BLaER1 treated with 17β-estradiol and CSF1 and Interleukin-3, amounts not matched to agents 10 nM and 100 nM (cell line): ENCODE data around the gene NR4A3.
A peak's percentile ranks its signal among the peaks of the same experiment; 100 is the strongest.
"Not testable (repeated sequence)": the region's sequence is repeated elsewhere in the genome, so short reads cannot be mapped to it uniquely, and the experiment has no call there.

Source experiments
- H3K27ac ChIP-seq, 11 experiments: shearing (Covaris generic); formaldehyde crosslinking; 2 replicates each; pipeline ENCODE4 v1.8.1; 2022
- H3K27me3 ChIP-seq, 11 experiments: shearing (Covaris generic); formaldehyde crosslinking; 2 replicates each; pipeline ENCODE4 v1.8.1; 2022
- H3K36me3 ChIP-seq, 11 experiments: shearing (Covaris generic); formaldehyde crosslinking; 2 replicates each; pipeline ENCODE4 v1.8.1; 2022
- H3K4me1 ChIP-seq, 10 experiments: shearing (Covaris generic); formaldehyde crosslinking; 2 replicates each; pipeline ENCODE4 v1.8.1; 2022
- H3K4me2 ChIP-seq, 11 experiments: shearing (Covaris generic); formaldehyde crosslinking; 2 replicates each; pipeline ENCODE4 v1.8.1; 2022
- H3K4me3 ChIP-seq, 10 experiments: shearing (Covaris generic); formaldehyde crosslinking; 2 replicates each; pipeline ENCODE4 v1.8.1; 2022
- H3K9ac ChIP-seq, 11 experiments: shearing (Covaris generic); formaldehyde crosslinking; 2 replicates each; pipeline ENCODE4 v1.8.1; 2022
- H3K9me3 ChIP-seq, 11 experiments: shearing (Covaris generic); formaldehyde crosslinking; replicated peaks in 1 of 11; 2 replicates each; pipeline ENCODE4 v1.8.1; 2022
- H4K20me1 ChIP-seq, 11 experiments: shearing (Covaris generic); formaldehyde crosslinking; 2 replicates each; pipeline ENCODE4 v1.8.1; 2022
- Cebpa-rat ChIP-seq, 11 experiments: shearing (Covaris generic); IDR thresholded peaks; 2 replicates each; pipeline ENCODE4 v1.8.1; 2022

NR4A3 gene

GRCh38 chr9:99821396-99822108, at the start of gene NR4A3:
Gene NR4A3, plus strand, starts transcription at chr9:99821885. Its CDS starts 6,158 bp downstream, at chr9:99828043.
- Histone ChIP-seq H4K20me1 (peaks cover 0 to 49% (median 36%) of the 10 kb centered on the region in 11 experiments; a peak in 19 of 22 replicates), H3K4me1 (peaks cover 33 to 74% (median 57%) of the 10 kb centered on the region in 10 experiments), H3K9me3 (no peaks in the 10 kb centered on the region), H3K27me3 (peaks cover 39 to 48% (median 47%) of the 10 kb centered on the region in 11 experiments), H3K9ac (peak within 1 kb of the TSS; percentile 66 to 99 (median 97)), H3K27ac (peak within 1 kb of the TSS; percentile 67 to 99 (median 98)), H3K4me2 (peak within 1 kb of the TSS; percentile 94 to 100 (median 99)), H3K36me3 (no peaks in the 10 kb centered on the region), H3K4me3 (peak within 1 kb of the TSS; percentile 65 to 87 (median 78))
- no peak for TF ChIP-seq Cebpa-rat (IDR thresholded peaks at IDR 0.05)

GRCh38 chr9:99773468-99774138, 48.1 kb upstream of the NR4A3 start:
- no peaks in the 10 kb centered on the region for H4K20me1 ChIP-seq
- no peaks in the 10 kb centered on the region for H3K36me3 ChIP-seq
- no peak overlapping the region for H3K27ac ChIP-seq
- H3K27me3 ChIP-seq, result no peaks in the 10 kb centered on the region
- H3K9ac ChIP-seq, result no peak overlapping the region
- H3K4me1 ChIP-seq, result no peaks in the 10 kb centered on the region
- H3K4me3 ChIP-seq, result no peak overlapping the region
- no peaks in the 10 kb centered on the region for H3K9me3 ChIP-seq
- no peak for TF ChIP-seq Cebpa-rat (IDR thresholded peaks at IDR 0.05)
- H3K4me2 ChIP-seq, result no peak overlapping the region

DNA sequence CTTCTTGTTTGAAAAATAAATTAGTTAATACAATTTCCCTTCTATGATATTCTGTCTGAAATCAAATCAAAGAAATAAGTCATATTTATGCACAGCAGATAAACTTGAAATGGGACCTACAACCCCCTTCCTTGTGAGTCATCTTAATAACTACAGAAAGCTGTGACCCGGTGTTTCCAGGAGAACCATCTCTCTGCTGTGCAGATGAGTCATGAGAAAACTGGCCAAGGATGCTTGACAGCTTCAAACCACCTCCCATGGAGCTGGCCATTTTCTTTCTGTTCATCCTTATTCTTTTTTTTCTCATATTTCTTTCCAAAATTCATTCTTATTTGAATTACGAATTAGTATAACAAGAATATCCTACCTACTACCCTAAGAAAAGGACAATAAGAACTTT, 43.4 kb upstream of the NR4A3 start:
- no peak for TF ChIP-seq Cebpa-rat (IDR thresholded peaks at IDR 0.05)
- Histone ChIP-seq H3K27me3 (no peaks in the 10 kb centered on the region), H3K27ac (no peak overlapping the region), H3K36me3 (no peaks in the 10 kb centered on the region), H3K4me2 (no peak overlapping the region), H3K9ac (no peak overlapping the region), H3K4me1 (peaks cover 0 to 8% (median 7%) of the 10 kb centered on the region in 10 experiments; a peak in 16 of 20 replicates), H4K20me1 (no peaks in the 10 kb centered on the region), H3K4me3 (no peak overlapping the region), H3K9me3 (0 out of 22 replicates have a peak, but pooled peaks cover 0 to 6% (median 0%) of the 10 kb centered on the region in 11 experiments)

- no peak overlapping the region for H3K4me3 ChIP-seq
- H3K9me3 ChIP-seq, result 0 out of 22 replicates have a peak, but pooled peaks cover 0 to 6% (median 0%) of the 10 kb centered on the region in 11 experiments
- no peak for TF ChIP-seq Cebpa-rat (IDR thresholded peaks at IDR 0.05)
- H3K27ac ChIP-seq, result no peak overlapping the region
- H3K4me1 ChIP-seq, result peaks cover 0 to 13% (median 10%) of the 10 kb centered on the region in 10 experiments; a peak in 16 of 20 replicates
- no peak overlapping the region for H3K9ac ChIP-seq
- no peaks in the 10 kb centered on the region for H3K27me3 ChIP-seq
- no peaks in the 10 kb centered on the region for H4K20me1 ChIP-seq
- H3K4me2 ChIP-seq, result no peak overlapping the region
- no peaks in the 10 kb centered on the region for H3K36me3 ChIP-seq
These were observed 42.8 kb upstream of the NR4A3 start for GRCh38 chr9:99778836-99779235.

DNA sequence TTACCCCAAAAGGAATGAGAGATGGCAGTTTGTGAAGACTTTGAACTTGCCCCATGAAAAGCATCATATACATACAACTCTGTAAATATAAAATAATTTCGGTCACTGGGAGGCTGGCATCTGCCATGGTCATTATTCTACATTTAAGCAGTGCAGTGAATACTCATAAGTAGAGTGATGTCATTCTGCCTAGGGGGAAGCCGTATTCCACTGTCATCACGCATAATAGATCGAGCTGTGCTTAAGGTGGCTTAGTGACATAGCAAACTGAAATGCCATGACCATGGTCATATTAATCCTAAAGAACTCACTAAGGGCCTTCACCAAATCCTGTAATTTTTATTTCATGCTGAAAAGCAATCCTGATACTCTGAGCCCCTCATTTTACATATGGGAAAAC, 42.4 kb upstream of the NR4A3 start:
- H3K4me1 ChIP-seq, result peaks cover 0 to 13% (median 10%) of the 10 kb centered on the region in 10 experiments; a peak in 16 of 20 replicates
- no peak overlapping the region for H3K4me2 ChIP-seq
- H3K4me3 ChIP-seq, result no peak overlapping the region
- H3K36me3 ChIP-seq, result no peaks in the 10 kb centered on the region
- no peaks in the 10 kb centered on the region for H3K27me3 ChIP-seq
- TF ChIP-seq Cebpa-rat (IDR thresholded peaks at IDR 0.05), result no peak
- H3K9me3 ChIP-seq, result 0 out of 22 replicates have a peak, but pooled peaks cover 0 to 6% (median 0%) of the 10 kb centered on the region in 11 experiments
- H4K20me1 ChIP-seq, result no peaks in the 10 kb centered on the region
- H3K9ac ChIP-seq, result no peak overlapping the region
- no peak overlapping the region for H3K27ac ChIP-seq

GRCh38 chr9:99782349-99782748, 39.3 kb upstream of the NR4A3 start:
- not testable (repeated sequence) for H3K9ac ChIP-seq, H3K9me3 ChIP-seq, H3K27me3 ChIP-seq, H3K36me3 ChIP-seq, H3K4me3 ChIP-seq, H4K20me1 ChIP-seq
- peak overlapping the region in 1 of 11 experiments; percentile 40; a peak in 3 of 22 replicates for H3K4me2 ChIP-seq
- H3K27ac ChIP-seq, result peak overlapping the region in 5 of 11 experiments; percentile 24 to 42 (median 40); a peak in 4 of 22 replicates
- H3K4me1 ChIP-seq, result peaks cover 0 to 22% (median 11%) of the 10 kb centered on the region in 10 experiments; a peak in 17 of 20 replicates

DNA sequence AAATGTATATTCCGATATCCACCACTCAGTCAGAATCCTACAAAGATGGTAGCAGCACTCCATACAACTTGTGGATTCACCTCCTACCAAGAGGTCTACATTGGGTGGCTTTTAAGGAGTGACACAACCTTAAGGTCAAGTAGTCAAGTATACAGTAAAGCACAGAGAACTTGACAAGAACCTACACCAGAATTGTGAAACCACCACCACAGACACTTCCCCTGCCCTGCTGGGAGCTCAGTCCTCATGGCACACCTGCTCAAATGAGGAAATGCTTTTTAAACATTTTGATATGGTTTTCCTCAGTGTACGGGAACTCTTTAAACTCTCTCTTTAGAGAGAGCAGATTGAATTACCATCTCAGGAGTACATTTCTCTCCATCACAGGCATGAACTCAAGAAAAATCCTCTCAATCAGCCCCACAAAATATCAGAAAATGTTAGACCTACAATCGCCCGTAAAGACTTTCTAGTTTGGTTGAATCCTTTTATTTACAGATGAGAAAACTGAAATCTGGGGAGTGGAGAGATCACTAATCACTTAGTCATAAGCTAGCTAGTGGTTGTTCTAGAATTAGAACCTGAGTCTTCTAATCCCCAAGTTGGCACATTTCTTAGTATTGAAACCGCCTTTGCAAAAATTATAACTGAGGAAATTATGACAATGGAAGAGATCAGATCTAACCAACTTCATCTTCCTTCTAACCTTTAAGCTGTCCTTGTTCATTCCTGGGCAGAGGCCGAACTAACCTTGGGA, 38.5 kb upstream of the NR4A3 start:
- peak in 4 of 11 experiments; percentile 27 to 38 (median 34); a peak in 2 of 22 replicates for TF ChIP-seq Cebpa-rat (IDR thresholded peaks at IDR 0.05)
- H3K36me3 ChIP-seq, result no peaks in the 10 kb centered on the region
- H4K20me1 ChIP-seq, result no peaks in the 10 kb centered on the region
- 0 out of 22 replicates have a peak, but pooled peaks cover 0 to 6% (median 0%) of the 10 kb centered on the region in 11 experiments for H3K9me3 ChIP-seq
- peak overlapping the region in 7 of 11 experiments; percentile 0 to 63 (median 53); a peak in 11 of 22 replicates for H3K27ac ChIP-seq
- H3K4me1 ChIP-seq, result peaks cover 0 to 29% (median 11%) of the 10 kb centered on the region in 10 experiments; a peak in 17 of 20 replicates
- H3K4me2 ChIP-seq, result peak overlapping the region in 9 of 11 experiments; percentile 1 to 64 (median 27); a peak in 14 of 22 replicates
- no peak overlapping the region for H3K4me3 ChIP-seq
- H3K9ac ChIP-seq, result no peak overlapping the region
- H3K27me3 ChIP-seq, result no peaks in the 10 kb centered on the region

DNA sequence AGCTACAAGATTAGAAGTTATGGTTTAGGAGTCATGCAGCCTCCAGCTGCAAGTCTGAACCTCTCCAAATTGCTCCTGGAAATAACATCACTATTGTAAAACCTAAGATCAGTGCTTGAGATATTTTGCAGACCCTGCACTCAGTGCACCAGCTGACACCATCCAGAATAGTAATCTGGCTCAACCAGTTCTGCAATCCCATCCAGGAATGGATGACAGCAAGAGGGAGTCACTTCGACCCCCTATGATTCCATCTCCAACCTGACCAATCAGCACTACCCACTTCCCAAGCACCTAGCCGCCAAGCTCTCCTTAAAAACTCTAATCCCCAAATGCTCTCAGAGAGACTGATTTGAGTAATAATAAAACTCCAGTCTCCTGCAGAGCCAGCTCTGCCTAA, 37.9 kb upstream of the NR4A3 start:
- H3K4me2 ChIP-seq, result peak overlapping the region in 4 of 11 experiments; percentile 17 to 57 (median 46); a peak in 4 of 22 replicates
- H3K36me3 ChIP-seq, result no peaks in the 10 kb centered on the region
- no peaks in the 10 kb centered on the region for H3K27me3 ChIP-seq
- no peak overlapping the region for H3K9ac ChIP-seq
- no peak for TF ChIP-seq Cebpa-rat (IDR thresholded peaks at IDR 0.05)
- H3K4me1 ChIP-seq, result peaks cover 0 to 32% (median 11%) of the 10 kb centered on the region in 10 experiments; a peak in 17 of 20 replicates
- peak overlapping the region in 6 of 11 experiments; percentile 0 to 63 (median 54); a peak in 12 of 22 replicates for H3K27ac ChIP-seq
- 0 out of 22 replicates have a peak, but pooled peaks cover 0 to 6% (median 0%) of the 10 kb centered on the region in 11 experiments for H3K9me3 ChIP-seq
- H4K20me1 ChIP-seq, result no peaks in the 10 kb centered on the region
- H3K4me3 ChIP-seq, result no peak overlapping the region
